ENCODE measurements around the gene CAPN15. TPM values are rescaled to one million over a fixed set of nuclear protein-coding genes. Genes with fewer than 3 reads are reported as not detected.

CAPN15 gene
- total and polyA plus RNA-seq, 2 of the 4 experiments (the other 2 are of a cell fraction) = 9.3 to 24.3 TPM

GRCh38 chr16:582218-582613 lies 54.7 kb downstream of the CAPN15 start:
- H2BK15ac ChIP-seq (ENCODE audit: low read depth, low read length) = no peak overlapping the region
- no peak overlapping the region for H2AK5ac ChIP-seq (ENCODE audit: low read depth, low read length)
- no peak overlapping the region for H3K4me2 ChIP-seq (ENCODE audit: low read depth, low read length)
- in situ Hi-C loops (cut with MboI; ENCODE audit: low sequenced_read_pairs) = no loop called here
- no peak overlapping the region for H4K91ac ChIP-seq (ENCODE audit: insufficient read depth, low read depth, low read length)
- no peak overlapping the region for H2BK120ac ChIP-seq (ENCODE audit: low read depth, low read length)
- H3K9me1 ChIP-seq (ENCODE audit: insufficient read depth, low read length) = peaks cover 9% of the 10 kb centered on the region; the same call in 1 of the 2 replicates
- H4K20me1 ChIP-seq (ENCODE audit: insufficient read depth, low read length) = no peaks in the 10 kb centered on the region
- H3K14ac ChIP-seq (replicated peaks; ENCODE audit: low read depth, low read length) = no peak overlapping the region
- WGBS, 2 experiments (ENCODE audit: extremely low coverage in 2 of 2, insufficient read length in 1 of 2) = 100% methylated on average over 1 of the region's 18 CpGs; no CpG with 5 or more reads in 1 of the 2 experiments
- POLR2A ChIA-PET (ENCODE audit: unreplicated experiment) = no interaction called here
- no peak overlapping the region for H2AK9ac ChIP-seq (replicated peaks; ENCODE audit: low read depth, low read length, poor library complexity)
- no peak for TF ChIP-seq POLR2A (IDR thresholded peaks at IDR 0.05; ENCODE audit: low read depth, low read length)
- no peak for TF ChIP-seq CEBPB (IDR thresholded peaks at IDR 0.05; ENCODE audit: low read depth, low read length)
- no peak for TF ChIP-seq ELK1 (IDR thresholded peaks at IDR 0.05; ENCODE audit: borderline replicate concordance, low read depth, low read length)
- TF ChIP-seq USF2 (IDR thresholded peaks at IDR 0.05; ENCODE audit: low read depth, low read length) = no peak
- TF ChIP-seq MAZ (IDR thresholded peaks at IDR 0.05; ENCODE audit: borderline replicate concordance, low read depth, low read length) = no peak
- no peak for TF ChIP-seq MXI1 (IDR thresholded peaks at IDR 0.05; ENCODE audit: borderline replicate concordance, low read depth, low read length)
- TF ChIP-seq CTCF (conservative IDR thresholded peaks at IDR 0.05; ENCODE audit: low read depth, low read length) = no peak
- TF ChIP-seq BHLHE40 (IDR thresholded peaks at IDR 0.05; ENCODE audit: low read depth, low read length) = no peak
- BruUV-seq (replicated peaks) = no TSS peak
- H2AFZ ChIP-seq (replicated peaks; ENCODE audit: low read length, poor library complexity) = no peak overlapping the region
- H3K4me1 ChIP-seq (ENCODE audit: control insufficient read depth, insufficient read depth, low read length) = peaks cover 6% of the 10 kb centered on the region; the same call in 1 of the 2 replicates
- CTCF ChIA-PET = no interaction called here
- H3K23ac ChIP-seq (ENCODE audit: low read depth, low read length) = no peak overlapping the region
- H3K4ac ChIP-seq (ENCODE audit: low read depth, low read length) = no peak overlapping the region
- no peak for ATAC-seq (ENCODE audit: low read depth)
- no peak overlapping the region for H3K27ac ChIP-seq (ENCODE audit: insufficient read depth, low read length)
- intact Hi-C loops (cut with micrococcal nuclease) = no loop called here
- H3K4me3 ChIP-seq (ENCODE audit: insufficient read depth, low read depth, low read length) = no peak overlapping the region
- H4K8ac ChIP-seq (ENCODE audit: low read depth in 2 of 2, low read length in 2 of 2) = no peak overlapping the region
- peaks cover 0 to 11% of the 10 kb centered on the region in 2 experiments; a peak in 2 of 4 replicates for H3K79me1 ChIP-seq (ENCODE audit: low read depth in 1 of 2, low read length in 2 of 2)
- no peak overlapping the region for H3K18ac ChIP-seq (ENCODE audit: low read depth, low read length)
- dilution Hi-C loops (cut with HindIII; ENCODE audit: low sequenced_read_pairs, unreplicated experiment) = no loop called here
- H3K36me3 ChIP-seq (ENCODE audit: control insufficient read depth, insufficient read depth, low read length) = peaks cover 7% of the 10 kb centered on the region; the same call in 1 of the 2 replicates
- H3K56ac ChIP-seq (ENCODE audit: extremely low read depth, insufficient read depth, low read length) = no peak overlapping the region
- H4K5ac ChIP-seq (ENCODE audit: low read depth, low read length) = no peak overlapping the region
- H3K9me3 ChIP-seq (ENCODE audit: control insufficient read depth, insufficient read depth, low read length) = no peaks in the 10 kb centered on the region
- no peak overlapping the region for H3K9ac ChIP-seq (ENCODE audit: low read depth, low read length)
- no peak overlapping the region for H2BK20ac ChIP-seq (ENCODE audit: low read depth, low read length)
- DNase-seq = no peak
- H3K27me3 ChIP-seq (ENCODE audit: control insufficient read depth, insufficient read depth, low read length) = no peaks in the 10 kb centered on the region
- H2BK5ac ChIP-seq (ENCODE audit: low read depth, low read length, poor library complexity, severe bottlenecking) = no peak overlapping the region

Data from IMR-90 (cell line).